HepG2 (cell line): ENCODE results near the gene UNKL. TPM values are rescaled to one million over a fixed set of nuclear protein-coding genes. Genes with fewer than 3 reads are reported as not detected.

Source experiments
- CENPX ChIP-seq: sonication (generic); formaldehyde crosslinking; IDR thresholded peaks from 2 replicates; pipeline ENCODE4 v1.9.0; 2021; ENCODE audit warnings: mild to moderate bottlenecking, missing genetic modification reagents, moderate library complexity
- CREM ChIP-seq, 2 experiments: sonication (generic) in 1 of 2; formaldehyde crosslinking in 1 of 2; IDR thresholded peaks; 2 replicates each; pipeline versions ENCODE4 v1.4.0 to v1.6.1; 2016 to 2020; ENCODE audit warnings: antibody characterized with exemption in 1 of 2, mild to moderate bottlenecking in 1 of 2, missing genetic modification reagents in 1 of 2
- DNMT3B ChIP-seq: conservative IDR thresholded peaks from 2 replicates; pipeline ENCODE4 v1.6.1; 2016; ENCODE audit warnings: missing biosample characterization, control low read depth
- FOXO1 ChIP-seq: sonication (generic); formaldehyde crosslinking; IDR thresholded peaks from 2 replicates; pipeline ENCODE4 v1.4.0; 2020; ENCODE audit warnings: missing genetic modification reagents
- HNF4G ChIP-seq, 2 experiments: sonication (generic) in 1 of 2; formaldehyde crosslinking in 1 of 2; IDR thresholded peaks; 2 replicates each; pipeline versions ENCODE4 v1.4.0 to v1.6.1; 2011 to 2020; ENCODE audit warnings: borderline replicate concordance in 2 of 2, low read depth in 2 of 2, mild to moderate bottlenecking in 2 of 2, low read length in 1 of 2, missing genetic modification reagents in 1 of 2, moderate library complexity in 1 of 2
- IKZF4 ChIP-seq: sonication (generic); formaldehyde crosslinking; IDR thresholded peaks from 2 replicates; pipeline ENCODE4 v1.5.1; 2020; ENCODE audit warnings: borderline replicate concordance, mild to moderate bottlenecking, low read depth, missing genetic modification reagents; ENCODE audit errors: not compliant biosample characterization
- KDM4B ChIP-seq: sonication (generic); formaldehyde crosslinking; IDR thresholded peaks from 2 replicates; pipeline ENCODE4 v1.4.0; 2020; ENCODE audit warnings: missing genetic modification reagents
- KLF11 ChIP-seq: IDR thresholded peaks from 2 replicates; pipeline ENCODE4 v1.6.1; 2016; ENCODE audit warnings: missing compliant biosample characterization
- KLF6 ChIP-seq: IDR thresholded peaks from 2 replicates; pipeline ENCODE4 v1.8.0; 2016; ENCODE audit warnings: missing biosample characterization, missing genetic modification reagents
- NFYB ChIP-seq: sonication (generic); formaldehyde crosslinking; IDR thresholded peaks from 2 replicates; pipeline ENCODE4 v1.4.0; 2020; ENCODE audit warnings: missing genetic modification reagents
- PAX8 ChIP-seq: sonication (generic); formaldehyde crosslinking; IDR thresholded peaks from 2 replicates; pipeline ENCODE4 v1.8.0; 2022; ENCODE audit warnings: mild to moderate bottlenecking, missing genetic modification reagents, borderline replicate concordance
- POLR2AphosphoS5 ChIP-seq: IDR thresholded peaks from 2 replicates; pipeline ENCODE4 v1.6.1; 2012; ENCODE audit warnings: low read depth, low read length
- RARA ChIP-seq: IDR thresholded peaks from 2 replicates; pipeline ENCODE4 v1.6.1; 2016; ENCODE audit warnings: missing genetic modification reagents, missing compliant biosample characterization
- SIN3A ChIP-seq: IDR thresholded peaks from 2 replicates; pipeline ENCODE4 v1.6.1; 2011; ENCODE audit warnings: low read depth, mild to moderate bottlenecking, control low read depth, low read length, borderline replicate concordance
- SIX4 ChIP-seq: sonication (generic); formaldehyde crosslinking; IDR thresholded peaks from 2 replicates; pipeline ENCODE4 v1.4.0; 2020; ENCODE audit warnings: missing genetic modification reagents
- SMAD9 ChIP-seq: sonication (generic); formaldehyde crosslinking; IDR thresholded peaks from 2 replicates; pipeline ENCODE4 v1.5.1; 2020; ENCODE audit warnings: mild to moderate bottlenecking, missing genetic modification reagents
- ZFP90 ChIP-seq: sonication (generic); formaldehyde crosslinking; IDR thresholded peaks from 2 replicates; pipeline ENCODE4 v1.8.0; 2022; ENCODE audit warnings: missing genetic modification reagents, mild to moderate bottlenecking, inconsistent platforms, borderline replicate concordance
- ZMYM2 ChIP-seq: sonication (generic); formaldehyde crosslinking; IDR thresholded peaks from 2 replicates; pipeline ENCODE4 v1.8.0; 2022; ENCODE audit warnings: mild to moderate bottlenecking, missing genetic modification reagents
- ZNF274 ChIP-seq: sonication (generic); formaldehyde crosslinking; IDR thresholded peaks from 2 replicates; pipeline ENCODE4 v1.5.1; 2020; ENCODE audit warnings: mild to moderate bottlenecking, missing genetic modification reagents
- ZNF329 ChIP-seq: sonication (generic); formaldehyde crosslinking; IDR thresholded peaks from 2 replicates; pipeline ENCODE4 v1.9.0; 2021; ENCODE audit warnings: low read depth, mild to moderate bottlenecking, missing genetic modification reagents
- ZNF383 ChIP-seq: sonication (generic); formaldehyde crosslinking; IDR thresholded peaks from 2 replicates; pipeline ENCODE4 v1.4.0; 2020; ENCODE audit warnings: missing genetic modification reagents, mild to moderate bottlenecking, borderline replicate concordance
- ZNF431 ChIP-seq: sonication (generic); formaldehyde crosslinking; IDR thresholded peaks from 2 replicates; pipeline ENCODE4 v1.9.0; 2022; ENCODE audit warnings: missing genetic modification reagents, low read depth, mild to moderate bottlenecking, borderline replicate concordance
- ZNF546 ChIP-seq: sonication (generic); formaldehyde crosslinking; conservative IDR thresholded peaks from 2 replicates; pipeline ENCODE4 v1.8.1; 2023; ENCODE audit warnings: mild to moderate bottlenecking, missing genetic modification reagents
- ZNF572 ChIP-seq: sonication (generic); formaldehyde crosslinking; IDR thresholded peaks from 2 replicates; pipeline ENCODE4 v1.5.1; 2020; ENCODE audit warnings: mild to moderate bottlenecking, missing genetic modification reagents
- ZNF660 ChIP-seq: sonication (generic); formaldehyde crosslinking; IDR thresholded peaks from 2 replicates; pipeline ENCODE4 v1.5.1; 2020; ENCODE audit warnings: mild to moderate bottlenecking, low read depth, missing genetic modification reagents, borderline replicate concordance
- ZNF768 ChIP-seq: sonication (generic); formaldehyde crosslinking; IDR thresholded peaks from 2 replicates; pipeline ENCODE4 v1.4.0; 2020; ENCODE audit warnings: missing genetic modification reagents
- ZNF83 ChIP-seq: sonication (generic); formaldehyde crosslinking; IDR thresholded peaks from 2 replicates; pipeline ENCODE4 v1.4.0; 2020; ENCODE audit warnings: missing genetic modification reagents, mild to moderate bottlenecking, borderline replicate concordance
- polyA plus RNA-seq, 8 experiments: library from polyadenylated mRNA; depleted of rRNA in 3 of 8; stranded (reverse) in 7 of 8; unstranded in 1 of 8; fragments of >200 nt; fragmentation: Illumina TruSeq in 4 of 8; extraction: Trizol in 4 of 8; gene quantifications; 2 replicates each; pipeline versions ENCODE4 v1.2.1 to v1.2.3, GENCODE V29; 2011 to 2016; ENCODE audit warnings: low read depth in 4 of 8, missing spikeins in 1 of 8, mixed read lengths in 1 of 8; ENCODE audit not compliant: insufficient read depth in 1 of 8
- total RNA-seq, 5 experiments: library from RNA; depleted of rRNA; stranded (reverse); fragments of >200 nt; fragmentation: Illumina TruSeq; extraction: Trizol; gene quantifications; 2 replicates each; pipeline ENCODE4 v1.2.3, GENCODE V29; 2016; ENCODE audit warnings: low read depth in 1 of 5
- TF ChIP-seq, protein P1 (sequence below): sonication (generic); formaldehyde crosslinking; IDR thresholded peaks from 2 replicates; pipeline ENCODE4 v1.4.0; 2020; ENCODE audit warnings: mild to moderate bottlenecking, low read depth, missing genetic modification reagents

Gene UNKL
- total and polyA plus RNA-seq, 2 of the 13 experiments (the other 11 are each of a cell fraction or from before 2014, with no cell fraction given): 10.4 to 17.6 TPM

DNA sequence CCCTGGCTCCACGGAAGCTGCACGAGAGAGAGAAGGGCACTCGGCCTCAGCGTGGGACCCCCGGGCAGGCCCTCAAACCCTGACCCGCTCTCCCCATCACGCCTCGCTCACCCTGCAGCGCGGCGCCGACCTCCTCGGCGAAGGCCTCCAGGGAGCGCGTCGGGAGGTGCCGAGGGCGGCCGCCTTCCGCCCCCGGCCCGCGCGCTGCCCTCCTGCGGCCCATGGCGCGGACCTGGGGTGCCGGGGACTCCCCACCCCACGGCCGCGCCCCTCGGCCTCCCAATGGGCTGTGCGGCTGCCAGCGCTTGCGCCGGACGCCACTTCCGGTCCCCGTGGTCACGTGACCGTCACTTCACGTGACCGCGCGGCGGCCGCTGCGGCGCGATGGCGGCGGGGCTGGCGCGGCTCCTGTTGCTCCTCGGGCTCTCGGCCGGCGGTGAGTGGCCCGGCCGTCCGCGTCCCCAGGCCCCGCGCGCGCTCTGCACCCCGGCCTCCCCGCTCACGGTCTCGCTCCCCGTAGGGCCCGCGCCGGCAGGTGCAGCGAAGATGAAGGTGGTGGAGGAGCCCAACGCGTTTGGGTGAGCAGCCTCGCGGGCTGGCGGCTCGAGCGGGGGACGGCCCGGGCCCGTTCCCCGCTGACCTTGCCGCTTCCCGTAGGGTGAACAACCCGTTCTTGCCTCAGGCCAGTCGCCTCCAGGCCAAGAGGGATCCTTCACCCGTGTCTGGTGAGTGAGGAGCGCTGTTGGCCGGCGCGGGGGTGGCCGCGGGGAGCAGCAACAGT lies 62.7 kb downstream of the UNKL start, which contains the start of the genes GNPTG and TSR3 (continued):
- TF ChIP-seq PAX8 (CRISPR knock-in tag) (0 out of 2 replicates have a peak, but pooled peaks have one; percentile 61), ZNF431 (CRISPR knock-in tag) (peak; percentile 64; the same call in 1 of the 2 replicates), DNMT3B (CRISPR knock-in tag) (no peak), FOXO1 (CRISPR knock-in tag) (peak; percentile 40; the same call in 1 of the 2 replicates), ZMYM2 (CRISPR knock-in tag) (no peak), SIN3A (peak; percentile 96), RARA (CRISPR knock-in tag) (no peak), ZNF660 (CRISPR knock-in tag) (no peak), ZNF329 (CRISPR knock-in tag) (peak; percentile 62; the same call in 1 of the 2 replicates), KDM4B (CRISPR knock-in tag) (no peak), ZNF572 (CRISPR knock-in tag) (no peak), SMAD9 (CRISPR knock-in tag) (no peak), HNF4G (IDR thresholded peaks at IDR 0.05; ENCODE audit: borderline replicate concordance, low read depth, low read length) (peak; percentile 15; the same call in 1 of the 2 replicates), HNF4G (CRISPR knock-in tag; IDR thresholded peaks at IDR 0.05; ENCODE audit: borderline replicate concordance, low read depth) (no peak), NFYB (CRISPR knock-in tag) (no peak), KLF6 (CRISPR knock-in tag) (peak; percentile 86; the same call in 1 of the 2 replicates), IKZF4 (CRISPR knock-in tag) (no peak), CREM (IDR thresholded peaks at IDR 0.05) (no peak), CREM (CRISPR knock-in tag; IDR thresholded peaks at IDR 0.05) (no peak), ZNF83 (CRISPR knock-in tag) (0 out of 2 replicates have a peak, but pooled peaks have one; percentile 79), ZNF546 (peak; percentile 71; the same call in 1 of the 2 replicates), KLF11 (no peak), CENPX (no peak), ZFP90 (CRISPR knock-in tag) (no peak; the same call in 1 of the 2 replicates), ZNF768 (peak; percentile 56), SIX4 (no peak), ZNF383 (CRISPR knock-in tag) (no peak), ZNF274 (CRISPR knock-in tag) (no peak), POLR2AphosphoS5 (peak; percentile 43; the same call in 1 of the 2 replicates)
- TF ChIP-seq, protein P1, sequence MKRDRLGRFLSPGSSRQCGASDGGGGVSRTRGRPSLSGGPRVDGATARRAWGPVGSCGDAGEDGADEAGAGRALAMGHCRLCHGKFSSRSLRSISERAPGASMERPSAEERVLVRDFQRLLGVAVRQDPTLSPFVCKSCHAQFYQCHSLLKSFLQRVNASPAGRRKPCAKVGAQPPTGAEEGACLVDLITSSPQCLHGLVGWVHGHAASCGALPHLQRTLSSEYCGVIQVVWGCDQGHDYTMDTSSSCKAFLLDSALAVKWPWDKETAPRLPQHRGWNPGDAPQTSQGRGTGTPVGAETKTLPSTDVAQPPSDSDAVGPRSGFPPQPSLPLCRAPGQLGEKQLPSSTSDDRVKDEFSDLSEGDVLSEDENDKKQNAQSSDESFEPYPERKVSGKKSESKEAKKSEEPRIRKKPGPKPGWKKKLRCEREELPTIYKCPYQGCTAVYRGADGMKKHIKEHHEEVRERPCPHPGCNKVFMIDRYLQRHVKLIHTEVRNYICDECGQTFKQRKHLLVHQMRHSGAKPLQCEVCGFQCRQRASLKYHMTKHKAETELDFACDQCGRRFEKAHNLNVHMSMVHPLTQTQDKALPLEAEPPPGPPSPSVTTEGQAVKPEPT: no peak
